ENCODE measurements around the gene TM9SF4.
"Not testable (repeated sequence)": the region's sequence is repeated elsewhere in the genome, so short reads cannot be mapped to it uniquely, and the experiment has no call there.

TM9SF4 gene

GRCh38 chr20:32159766-32160221 is 50.3 kb downstream of the TM9SF4 start:
- DNase-seq, result no peak

DNA sequence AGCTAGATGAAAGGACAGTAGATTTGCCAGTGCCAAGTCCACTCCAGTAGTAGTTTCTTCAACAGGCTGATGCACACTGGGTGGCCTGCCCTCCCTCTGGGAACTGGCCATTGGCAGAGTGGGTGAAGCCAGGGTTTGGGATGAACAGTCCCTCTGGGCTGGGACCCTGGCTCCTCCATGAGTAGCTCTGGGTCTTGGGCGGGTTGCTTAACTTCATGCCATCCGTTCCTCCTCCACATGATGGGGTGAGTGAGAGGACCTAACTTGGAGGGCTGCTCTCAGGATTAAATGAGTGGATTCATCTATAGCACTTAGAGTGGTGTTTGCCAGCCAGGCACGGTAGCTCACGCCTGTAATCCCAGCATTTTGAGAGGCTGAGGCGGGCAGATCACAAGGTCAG is 50.8 kb downstream of the TM9SF4 start:
- DNase-seq, result no peak

DNA sequence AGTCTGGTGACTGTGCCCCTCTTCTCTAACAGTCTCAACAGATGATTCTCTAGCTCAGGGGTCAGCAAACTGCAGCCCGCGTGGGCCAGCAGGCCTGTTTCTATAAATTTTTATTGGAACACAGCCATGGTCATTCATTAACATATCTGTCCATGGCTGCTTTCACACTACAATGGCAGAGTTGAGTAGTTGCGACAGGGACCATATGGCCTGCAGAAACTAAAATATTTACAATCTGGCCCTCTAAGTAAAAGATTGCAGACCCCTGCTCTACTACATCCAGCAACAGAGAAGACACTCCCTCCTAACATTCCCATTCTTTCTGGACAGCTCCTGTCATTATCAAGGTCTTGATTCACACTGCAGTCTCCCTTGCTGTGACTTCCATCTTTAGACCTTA is 52.8 kb downstream of the TM9SF4 start:
- no peak for DNase-seq

- DNase-seq, result no peak
These were observed 54.4 kb downstream of the TM9SF4 start for GRCh38 chr20:32163951-32164350.

GRCh38 chr20:32164984-32165735 is 55.6 kb downstream of the TM9SF4 start:
- no peak for DNase-seq

- no peak for DNase-seq
These were observed 56.5 kb downstream of the TM9SF4 start for GRCh38 chr20:32165836-32166545.

- no peak for DNase-seq
These were observed 58.0 kb downstream of the TM9SF4 start for GRCh38 chr20:32167552-32167951.

DNA sequence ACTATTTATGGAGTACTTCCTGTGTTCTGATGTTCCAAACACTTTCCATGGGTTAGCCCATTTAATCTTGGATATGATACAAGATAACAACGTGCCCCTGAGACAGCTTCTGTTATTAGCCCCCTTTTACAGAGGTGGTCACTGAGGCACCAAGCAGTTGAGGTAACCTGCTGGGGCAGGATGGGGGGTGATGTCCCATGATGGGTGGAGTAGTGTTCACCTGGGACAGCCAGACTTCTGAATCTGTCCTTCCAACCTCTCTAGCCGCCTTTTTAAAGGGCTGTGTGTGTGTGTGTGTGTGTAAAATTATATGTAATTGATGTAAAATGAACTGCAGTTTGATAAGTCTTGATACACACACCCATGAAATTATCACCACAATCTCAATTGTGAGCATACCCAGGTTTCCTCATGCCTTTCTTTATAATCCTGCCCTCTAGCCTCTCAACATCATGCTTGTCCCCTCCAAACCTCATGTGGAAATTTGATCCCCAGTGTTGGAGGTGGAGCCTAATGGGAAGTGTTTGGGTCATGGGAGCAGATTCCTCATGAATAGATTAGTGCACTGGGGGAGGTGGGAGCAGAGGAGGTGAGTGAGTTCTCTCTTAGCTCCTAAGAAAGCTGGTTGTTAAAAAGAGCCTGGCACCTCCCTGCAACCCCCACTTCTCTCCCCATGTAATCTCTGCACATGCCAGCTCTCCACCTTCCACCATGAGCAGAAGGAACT is 58.8 kb downstream of the TM9SF4 start:
- no peak for DNase-seq

- not testable (repeated sequence) for DNase-seq
These were observed 68.2 kb downstream of the TM9SF4 start for GRCh38 chr20:32177696-32178095.

DNA sequence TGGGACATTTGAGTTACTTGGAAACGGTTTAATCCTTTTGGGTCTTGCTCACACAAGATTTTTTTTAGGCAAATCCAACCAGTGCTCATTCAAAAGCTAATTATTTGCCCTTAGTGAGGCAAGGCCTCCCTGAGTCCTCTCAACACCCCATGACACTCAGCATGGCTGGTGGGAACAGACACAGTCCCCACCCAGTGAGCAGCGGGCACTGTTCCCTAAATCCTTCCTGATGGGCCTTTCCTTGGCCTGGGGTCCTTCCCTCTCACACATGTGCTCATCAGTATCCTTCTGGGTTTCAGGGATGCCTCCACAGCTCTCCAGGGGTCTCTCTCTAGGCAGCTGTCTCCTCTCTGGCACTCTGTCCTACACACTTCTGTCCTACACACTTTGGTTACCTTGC is 70.0 kb downstream of the TM9SF4 start:
- no peak for DNase-seq

GRCh38 chr20:32179934-32180333 is 70.4 kb downstream of the TM9SF4 start:
- DNase-seq, result no peak

GRCh38 chr20:32181606-32182005 is 72.1 kb downstream of the TM9SF4 start:
- no peak for DNase-seq

- no peak for DNase-seq
These were observed 74.6 kb downstream of the TM9SF4 start for GRCh38 chr20:32183947-32184635.

GRCh38 chr20:32184961-32185603 is 75.6 kb downstream of the TM9SF4 start:
- DNase-seq, result no peak

DNA sequence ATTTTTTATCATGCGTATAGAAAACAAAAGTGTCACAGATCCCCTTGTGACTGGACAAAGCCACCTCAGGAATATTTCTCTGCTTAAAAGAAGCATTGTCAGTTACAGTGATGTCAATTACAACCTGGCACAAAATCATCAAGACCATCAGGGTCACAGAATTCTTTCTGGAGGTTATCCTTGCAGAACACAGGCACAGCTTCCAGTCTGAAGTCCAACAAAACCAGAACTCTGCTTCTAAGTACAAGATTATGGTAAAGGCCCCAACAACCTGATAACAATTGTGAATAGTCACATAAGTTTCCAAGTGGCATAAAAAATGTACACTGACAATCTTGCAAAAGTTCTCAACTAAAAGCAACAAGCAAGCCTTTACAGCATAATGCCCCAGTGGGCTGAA is 77.0 kb downstream of the TM9SF4 start:
- no peak for DNase-seq

GRCh38 chr20:32188376-32189122 is 79.0 kb downstream of the TM9SF4 start:
- no peak for DNase-seq

GRCh38 chr20:32189123-32189410 is 79.6 kb downstream of the TM9SF4 start:
- DNase-seq, result no peak

DNA sequence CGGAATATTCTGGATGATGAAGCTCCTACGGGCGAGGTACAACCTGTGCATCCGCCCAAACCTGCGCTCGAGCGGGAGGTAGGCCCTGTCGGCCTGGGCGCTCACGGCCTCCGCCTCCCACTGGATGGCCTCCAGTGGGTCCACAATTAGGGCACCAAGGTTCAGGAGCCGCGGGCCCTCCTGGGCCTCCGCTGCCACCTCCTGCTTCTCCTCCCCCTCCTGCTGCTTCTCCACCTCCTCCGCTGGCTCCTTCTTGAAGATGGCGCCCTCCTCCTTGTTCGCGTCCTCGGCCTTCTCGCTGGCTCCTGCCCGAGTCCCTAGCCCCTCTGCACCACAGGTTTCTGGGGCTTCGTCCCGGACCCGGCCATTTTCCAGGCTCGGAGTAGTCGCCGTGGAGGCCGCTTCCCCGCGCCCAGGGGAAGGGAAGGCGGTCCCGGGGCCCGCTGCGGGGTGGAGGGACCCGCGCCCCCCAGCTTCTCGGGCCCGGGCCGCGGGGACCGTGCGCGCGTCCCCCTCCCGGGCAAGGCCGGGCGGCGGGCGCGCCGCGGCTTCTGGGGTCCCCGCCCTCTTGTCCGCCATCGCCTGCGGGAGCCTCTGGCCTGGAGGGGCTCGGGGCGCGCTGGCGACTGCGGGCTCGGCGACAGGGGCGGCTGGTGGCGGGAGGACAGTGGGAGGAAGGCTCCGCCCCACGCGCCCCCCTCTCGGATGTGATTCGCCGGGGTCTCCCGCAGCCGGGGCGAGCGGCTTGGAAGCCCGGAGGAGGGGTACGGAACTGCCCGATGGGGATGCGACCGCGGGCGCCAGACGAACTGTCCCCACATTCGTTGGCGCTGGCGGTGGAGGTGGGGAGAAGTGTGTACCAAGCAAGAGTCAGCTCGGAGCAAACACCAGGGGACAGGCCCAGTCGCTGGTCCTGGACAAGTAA is 80.4 kb downstream of the TM9SF4 start:
- peak; percentile 44 for DNase-seq

DNA sequence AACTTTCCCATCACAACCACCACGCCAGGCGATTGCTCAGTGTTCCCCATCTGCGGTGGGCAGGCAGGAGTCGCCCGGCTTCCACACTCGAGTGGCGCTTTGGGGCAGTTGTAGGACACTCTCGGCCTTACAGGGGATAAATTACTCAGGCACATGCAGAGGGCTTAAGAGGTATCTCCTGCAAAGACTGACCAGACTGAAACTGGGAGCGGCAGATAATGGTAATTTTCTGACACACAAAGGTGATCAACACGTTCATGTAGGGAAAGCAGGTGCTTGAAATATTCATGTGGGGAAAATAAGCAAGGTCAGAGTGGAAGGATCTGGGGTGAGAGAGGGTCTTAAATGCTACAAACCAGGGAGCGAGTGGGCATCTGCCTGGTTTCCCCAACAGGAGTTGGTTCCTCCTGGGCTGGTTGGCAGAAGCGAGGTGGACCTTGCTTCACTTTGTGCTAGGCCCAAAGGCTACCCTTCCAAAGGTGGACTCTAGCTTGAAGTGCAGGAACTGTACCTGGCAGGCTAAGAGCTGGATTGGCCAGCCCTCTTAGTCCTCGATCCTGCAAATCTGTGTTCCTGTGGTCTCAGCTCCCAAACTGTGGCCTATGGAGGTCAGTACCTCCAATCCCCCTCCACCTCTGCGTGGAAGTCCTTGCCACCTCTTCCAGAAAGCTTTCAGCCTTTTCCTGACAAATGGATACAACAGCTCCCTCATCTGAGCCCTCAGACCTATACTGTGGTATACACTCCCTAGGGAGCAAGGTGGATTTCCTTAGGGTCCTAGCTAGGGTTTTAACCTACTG is 81.3 kb downstream of the TM9SF4 start:
- no peak for DNase-seq

DNA sequence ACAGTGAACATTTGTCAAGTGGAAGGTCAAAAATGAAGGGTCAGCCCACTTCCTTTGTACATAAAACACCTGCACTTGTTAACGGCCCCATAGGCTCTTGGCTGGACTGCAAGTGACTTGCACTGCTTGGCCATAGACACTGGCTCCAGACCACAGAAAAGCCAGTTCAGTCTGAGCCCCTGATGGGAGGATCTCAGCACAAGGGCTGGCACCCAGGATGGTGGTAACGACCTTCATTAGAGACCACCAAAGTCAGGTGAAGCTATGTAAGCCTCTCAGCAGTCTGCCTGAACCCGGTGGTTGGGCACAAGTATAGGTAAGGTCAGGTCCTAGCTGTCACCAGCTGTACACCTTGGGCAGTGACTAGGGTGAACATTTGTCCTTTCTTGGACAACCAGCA is 81.9 kb downstream of the TM9SF4 start:
- DNase-seq, result no peak
